ENCODE measurements around the gene TULP4.

The TULP4 gene

GRCh38 chr6:158419339-158419909 lies 107.2 kb downstream of the TULP4 start:
- no peak for DNase-seq (ENCODE audit: low read depth)

DNA sequence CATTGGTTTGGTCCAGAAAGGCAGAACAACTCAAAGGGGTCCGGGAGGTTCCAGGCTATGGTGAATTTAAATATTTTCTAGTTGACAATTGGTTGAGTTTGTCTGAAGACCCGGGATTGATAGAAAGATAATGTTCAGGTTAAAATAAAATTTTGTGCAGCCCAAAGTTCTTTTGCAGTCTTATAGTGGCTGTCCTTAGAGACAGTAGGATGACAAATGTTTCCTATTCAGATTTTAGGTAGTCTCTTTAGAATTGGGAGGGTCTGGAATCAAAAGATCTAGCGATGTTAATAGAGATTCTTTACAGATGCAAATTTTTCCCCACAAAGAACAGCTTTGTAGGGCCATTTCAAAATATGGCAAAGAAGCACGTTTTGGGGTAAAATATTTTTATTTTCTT lies 109.1 kb downstream of the TULP4 start:
- no peak for DNase-seq (ENCODE audit: low read depth)

GRCh38 chr6:158422629-158423238 lies 110.5 kb downstream of the TULP4 start:
- no peak for DNase-seq (ENCODE audit: low read depth)

DNA sequence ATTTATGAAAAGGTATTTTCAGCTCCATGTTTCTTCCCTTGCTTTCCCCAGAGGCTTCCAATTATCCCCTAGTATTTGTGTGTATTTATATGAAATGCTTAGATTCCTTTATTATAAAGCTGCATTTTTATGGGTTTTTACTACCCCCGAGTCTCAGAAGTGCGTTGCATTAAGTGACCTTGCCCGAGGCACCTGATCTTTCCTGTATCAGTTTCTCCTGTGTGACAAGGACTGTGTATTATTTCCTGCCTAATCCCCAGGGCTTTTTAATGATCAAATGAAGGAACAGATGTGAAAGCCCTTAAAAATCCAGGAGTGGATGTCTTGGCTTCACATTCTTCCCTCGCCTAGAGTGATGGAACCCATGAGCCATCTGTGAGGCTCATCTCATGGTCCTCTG lies 118.8 kb downstream of the TULP4 start:
- no peak for DNase-seq (ENCODE audit: low read depth)

- no peak for DNase-seq (ENCODE audit: low read depth)
These were observed 119.3 kb downstream of the TULP4 start for GRCh38 chr6:158431560-158431959.

- DNase-seq (ENCODE audit: low read depth), result no peak
These were observed 125.3 kb downstream of the TULP4 start for GRCh38 chr6:158437571-158437970.

GRCh38 chr6:158438226-158438625 lies 126.0 kb downstream of the TULP4 start:
- no peak for DNase-seq (ENCODE audit: low read depth)

DNA sequence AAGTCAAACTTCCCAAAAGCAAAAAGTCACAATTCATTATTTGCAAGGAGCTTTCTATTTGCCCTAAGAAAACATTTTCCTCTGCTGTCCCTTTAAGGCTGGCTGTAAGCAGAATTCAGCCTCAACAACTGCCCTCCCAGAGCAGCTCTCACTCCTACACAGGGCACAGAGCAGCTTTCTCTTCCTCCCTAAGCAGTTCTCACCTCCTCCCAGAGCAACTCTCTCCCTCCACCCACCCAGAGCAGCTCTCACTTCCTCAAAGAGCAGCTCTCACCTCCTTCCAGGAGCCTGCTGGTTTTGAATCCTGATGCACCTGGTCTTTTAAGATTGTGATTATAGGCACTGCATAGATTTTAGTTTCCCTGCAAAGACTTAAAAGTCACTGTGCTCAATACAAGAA lies 127.0 kb downstream of the TULP4 start:
- no peak for DNase-seq (ENCODE audit: low read depth)

DNA sequence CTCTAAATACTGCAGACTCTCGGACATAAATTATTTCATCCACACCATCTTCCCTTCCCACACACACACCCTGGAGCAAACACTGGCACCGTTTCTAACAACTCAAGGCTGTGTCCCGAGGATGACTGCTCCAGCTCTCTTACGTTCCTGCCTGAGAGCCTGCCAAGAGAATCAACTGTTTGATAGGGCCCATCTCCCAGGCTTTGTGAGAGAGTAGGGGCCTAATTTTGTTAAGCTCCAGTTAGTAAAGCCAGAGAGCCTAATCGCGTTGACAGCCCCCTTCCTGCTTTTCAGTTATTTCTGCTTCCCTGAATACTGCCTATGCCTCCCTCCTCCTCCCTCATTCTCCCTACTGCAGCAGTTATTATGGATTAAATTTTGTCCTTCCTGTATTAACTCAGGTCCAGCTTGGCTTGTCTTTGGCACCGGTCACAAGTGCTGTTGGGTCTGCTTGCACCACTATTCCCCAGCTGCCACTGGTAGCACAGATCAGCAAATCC lies 129.5 kb downstream of the TULP4 start:
- DNase-seq (ENCODE audit: low read depth), result no peak

DNA sequence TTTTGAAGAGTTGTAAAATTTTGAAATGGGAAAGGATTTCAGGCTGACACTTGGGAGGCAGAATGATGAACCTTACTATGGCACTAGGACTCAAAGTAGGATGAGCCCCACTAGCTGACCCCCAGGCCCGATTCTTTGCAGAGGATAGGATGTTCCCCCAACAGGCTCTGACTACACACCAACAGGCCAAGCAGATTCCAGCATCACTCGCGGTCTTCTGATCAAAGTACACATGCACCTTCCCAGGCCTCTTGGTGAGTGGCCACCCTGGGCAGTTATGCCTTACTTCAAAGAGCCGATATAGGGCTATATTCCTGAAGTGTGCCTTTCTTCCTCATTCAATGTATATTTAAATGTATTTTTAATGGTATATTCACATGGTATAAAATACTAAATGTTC lies 130.0 kb downstream of the TULP4 start:
- no peak for DNase-seq (ENCODE audit: low read depth)

DNA sequence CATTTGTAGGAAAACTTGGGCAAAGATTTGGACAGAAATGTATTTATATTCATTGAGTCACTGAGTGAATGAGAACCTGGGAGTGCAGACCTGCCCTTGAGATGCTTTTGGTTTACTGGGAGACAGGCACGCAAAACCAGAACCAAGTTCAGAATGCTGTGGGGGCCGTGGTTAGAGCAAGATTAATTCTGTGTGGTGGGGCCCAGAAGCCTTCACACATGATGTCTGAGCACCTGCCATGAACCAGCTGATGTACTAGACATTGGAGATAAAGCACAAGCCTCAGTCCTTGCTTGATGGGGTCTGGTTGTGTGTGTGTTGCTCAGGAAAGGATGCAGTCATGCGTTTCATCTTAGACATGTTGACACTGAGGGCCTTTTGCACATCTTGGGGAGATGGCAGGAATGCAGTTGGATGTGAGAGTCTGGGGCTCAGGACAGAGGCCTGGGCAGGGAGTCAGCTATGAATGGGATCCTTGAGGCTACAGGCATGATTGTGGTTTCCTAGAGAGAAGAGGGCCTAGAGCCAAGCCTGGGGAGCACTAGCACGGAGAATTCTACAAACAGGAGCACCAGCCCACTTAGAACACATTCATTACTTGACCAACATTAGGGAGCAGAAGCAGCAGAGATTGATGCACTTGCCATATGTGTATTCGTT lies 133.3 kb downstream of the TULP4 start:
- DNase-seq (ENCODE audit: low read depth), result no peak

- no peak for DNase-seq (ENCODE audit: low read depth)
These were observed 136.6 kb downstream of the TULP4 start for GRCh38 chr6:158448856-158449255.

DNA sequence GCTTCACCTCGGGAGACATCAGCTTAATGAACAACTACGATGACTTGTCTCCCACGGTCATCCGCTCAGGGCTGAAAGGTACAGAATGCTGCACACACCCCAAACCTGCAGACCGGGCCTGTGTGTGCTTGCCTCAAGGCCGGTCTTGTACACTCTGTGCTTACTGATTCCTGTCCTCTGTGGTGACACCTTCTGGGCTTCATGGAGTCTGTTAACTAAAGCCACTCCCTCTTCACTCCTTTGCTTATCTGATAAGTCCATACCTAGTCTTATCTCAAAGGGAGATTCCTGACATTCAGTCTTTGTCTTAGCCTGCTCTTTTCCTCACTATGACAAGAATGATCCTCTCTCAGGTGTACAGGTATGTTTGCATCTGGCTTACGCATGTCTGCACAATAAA lies 139.9 kb downstream of the TULP4 start:
- no peak for DNase-seq (ENCODE audit: low read depth)

DNA sequence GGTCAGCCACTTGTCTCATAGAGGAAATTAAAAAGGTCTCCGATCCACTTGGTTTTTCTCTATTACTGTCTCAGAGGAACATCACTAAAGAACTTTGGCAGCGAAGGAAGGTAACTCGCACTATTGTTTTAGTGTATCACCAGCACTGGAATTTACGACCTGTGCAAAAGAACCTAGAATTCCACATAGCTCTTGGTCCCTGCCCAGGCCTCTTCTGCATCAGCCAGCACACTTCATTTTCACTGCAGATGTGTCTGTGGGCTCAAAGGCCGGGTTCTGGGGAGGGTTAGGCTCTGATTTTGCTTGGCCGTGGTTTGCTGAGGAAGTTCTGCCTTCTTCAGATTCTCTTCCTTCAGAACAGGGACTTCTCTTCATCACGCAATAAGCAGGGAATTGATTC lies 144.9 kb downstream of the TULP4 start:
- DNase-seq (ENCODE audit: low read depth), result no peak

DNA sequence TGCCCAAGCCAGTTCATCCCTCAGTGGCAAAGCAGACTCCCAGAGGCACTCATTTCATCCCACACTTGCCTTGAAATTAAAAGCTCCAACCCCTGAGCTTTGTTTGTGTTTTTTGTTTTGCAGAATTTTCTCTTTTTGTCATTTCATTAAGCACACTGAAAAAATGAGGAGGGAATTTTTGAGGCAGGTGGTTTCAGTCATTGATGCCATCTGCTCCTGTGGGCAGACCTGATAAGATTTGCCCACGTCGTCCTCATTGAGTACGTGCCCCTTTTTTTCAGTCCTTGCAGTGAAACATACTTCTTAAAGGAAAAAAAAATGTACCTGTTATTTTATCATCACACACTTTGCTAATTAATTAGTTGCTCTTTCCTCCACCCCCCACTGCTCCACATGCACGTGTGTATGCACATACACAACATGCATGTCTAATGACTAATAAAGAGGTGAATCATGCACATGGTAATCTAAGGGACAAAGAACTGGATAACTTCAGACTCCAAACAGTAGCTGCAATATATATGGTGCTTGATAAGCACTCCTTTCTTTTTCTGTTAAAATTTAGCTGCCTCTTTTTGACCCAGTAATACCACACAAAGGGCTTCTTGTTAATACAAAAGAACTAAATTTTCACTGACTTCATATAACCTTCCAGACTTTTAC lies 145.5 kb downstream of the TULP4 start:
- no peak for DNase-seq (ENCODE audit: low read depth)

- no peak for DNase-seq (ENCODE audit: low read depth)
These were observed 147.5 kb downstream of the TULP4 start for GRCh38 chr6:158459726-158460125.

- no peak for DNase-seq (ENCODE audit: low read depth)
These were observed 148.4 kb downstream of the TULP4 start for GRCh38 chr6:158460602-158461169.

- no peak for DNase-seq (ENCODE audit: low read depth)
These were observed 149.7 kb downstream of the TULP4 start for GRCh38 chr6:158461954-158462353.

DNA sequence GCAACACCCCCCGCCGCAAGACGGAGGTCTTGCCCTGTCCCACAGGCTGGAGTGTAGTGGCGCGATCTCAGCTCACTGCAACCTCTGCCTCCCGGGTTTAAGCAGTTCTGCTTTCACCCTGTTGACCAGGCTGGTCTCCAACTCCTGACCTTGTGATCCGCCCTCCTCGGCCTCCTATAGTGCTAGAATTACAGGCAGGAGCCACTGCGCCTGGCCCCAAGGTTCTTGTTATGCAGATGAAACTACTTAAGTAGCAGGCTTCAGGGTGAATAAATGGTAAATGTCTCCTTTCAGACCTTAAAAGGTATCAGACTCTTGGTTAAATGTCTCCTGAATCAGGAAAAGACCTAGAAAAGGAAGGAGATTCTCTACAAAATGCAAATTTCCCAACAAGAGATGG lies 152.2 kb downstream of the TULP4 start:
- no peak for DNase-seq (ENCODE audit: low read depth)

- no peak for DNase-seq (ENCODE audit: low read depth)
These were observed 153.0 kb downstream of the TULP4 start for GRCh38 chr6:158465257-158465656.

- no peak for DNase-seq (ENCODE audit: low read depth)
These were observed 153.5 kb downstream of the TULP4 start for GRCh38 chr6:158465747-158466146.

DNA sequence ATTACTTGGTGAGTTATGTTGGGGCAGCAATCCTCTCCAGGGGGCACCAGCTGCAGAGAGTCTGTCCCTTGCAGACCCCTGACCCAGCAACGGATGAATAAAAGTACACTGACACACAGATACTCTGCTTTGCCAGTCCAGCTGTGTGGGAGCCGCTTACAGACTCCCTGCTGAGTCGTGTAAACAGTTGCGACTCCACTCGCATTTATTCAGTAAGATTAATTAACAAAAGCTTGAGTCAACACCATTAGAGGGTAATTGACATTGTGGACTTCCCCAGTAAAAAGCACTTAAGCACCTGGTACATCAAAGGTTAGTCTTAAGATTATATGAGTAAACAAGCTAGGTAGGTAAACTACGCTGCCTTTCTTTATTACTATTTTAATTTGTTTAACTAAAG lies 155.7 kb downstream of the TULP4 start:
- no peak for DNase-seq (ENCODE audit: low read depth)

GRCh38 chr6:158468666-158469065 lies 156.4 kb downstream of the TULP4 start:
- DNase-seq (ENCODE audit: low read depth), result no peak
